GM19023 (cell line): ENCODE measurements around the gene LRP6.
"Not testable (repeated sequence)": the region's sequence is repeated elsewhere in the genome, so short reads cannot be mapped to it uniquely, and the experiment has no call there.

Experiments
- ATAC-seq: cut with Tn5 transposase; IDR thresholded peaks from one replicate; pipeline ENCODE4 v1.9.1; 2021; ENCODE audit warnings: mild to moderate bottlenecking, moderate library complexity; ENCODE audit not compliant: unreplicated experiment

Gene LRP6

DNA sequence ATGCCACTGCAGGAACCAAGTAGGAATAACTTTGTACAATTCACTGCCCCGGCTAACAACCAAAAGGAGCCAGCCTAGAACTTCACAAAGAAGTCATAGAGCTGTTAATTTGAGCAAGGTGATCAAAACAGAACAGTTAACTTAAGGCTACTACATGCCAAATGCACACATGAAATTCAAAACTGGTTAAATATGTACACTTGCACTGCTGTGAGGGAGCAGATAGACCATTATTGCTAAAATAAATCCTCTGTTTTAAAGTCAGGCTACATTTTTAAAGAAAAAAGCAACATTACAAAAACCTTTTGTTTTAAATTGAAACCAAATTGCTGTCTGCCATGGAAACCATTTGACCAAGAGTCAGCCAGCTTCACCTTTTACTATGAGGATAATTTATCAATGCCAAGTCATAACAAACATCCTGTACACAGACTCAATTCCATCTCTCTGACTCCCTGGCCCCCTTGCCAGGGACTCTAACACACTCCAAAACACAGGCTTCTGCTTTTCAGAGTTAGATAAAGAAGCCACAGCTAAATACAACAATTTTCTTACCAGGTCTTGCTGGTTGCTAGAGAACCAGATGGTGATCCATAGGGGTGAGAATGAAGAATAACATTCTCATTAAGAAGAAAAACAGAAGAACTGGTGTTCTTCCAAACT, 84.0 kb downstream of the LRP6 start:
- ATAC-seq, result no peak

DNA sequence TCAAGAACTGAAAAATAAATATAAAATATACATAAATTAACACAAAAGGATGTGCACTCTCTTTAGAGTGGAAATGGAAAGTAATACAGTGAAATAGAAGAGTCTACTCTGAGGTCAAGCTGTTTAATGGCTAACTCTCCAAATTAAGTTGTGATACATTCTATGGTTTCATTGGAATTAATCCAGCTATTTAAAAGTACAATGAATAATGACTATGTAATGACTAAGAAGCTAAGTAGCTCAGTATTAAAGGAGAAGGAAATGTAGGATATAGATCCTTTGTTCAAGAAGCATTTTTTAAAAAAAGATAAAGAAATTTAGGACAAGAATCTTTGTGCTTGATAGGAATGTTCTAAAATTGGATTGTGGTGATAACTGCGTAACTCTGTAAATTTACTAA, 85.3 kb downstream of the LRP6 start:
- no peak for ATAC-seq

DNA sequence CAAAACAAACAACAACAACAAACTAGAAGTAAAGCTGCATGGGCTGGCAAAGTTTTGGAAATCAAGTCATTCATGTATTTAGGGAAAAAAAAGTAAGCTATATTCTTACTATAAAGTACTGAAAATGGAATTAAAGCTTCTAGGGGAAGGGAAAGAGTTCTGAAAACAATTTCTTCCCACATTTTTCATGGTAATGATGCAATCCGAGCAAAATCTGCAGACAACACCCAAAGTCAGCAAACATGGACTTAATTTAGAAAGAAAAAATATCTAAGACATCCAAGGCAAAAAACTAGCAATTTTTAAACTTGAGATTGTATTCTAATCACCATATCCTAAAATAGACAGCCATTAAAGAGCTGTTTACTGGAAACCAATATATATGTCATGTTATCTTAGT, 86.3 kb downstream of the LRP6 start:
- ATAC-seq, result no peak

DNA sequence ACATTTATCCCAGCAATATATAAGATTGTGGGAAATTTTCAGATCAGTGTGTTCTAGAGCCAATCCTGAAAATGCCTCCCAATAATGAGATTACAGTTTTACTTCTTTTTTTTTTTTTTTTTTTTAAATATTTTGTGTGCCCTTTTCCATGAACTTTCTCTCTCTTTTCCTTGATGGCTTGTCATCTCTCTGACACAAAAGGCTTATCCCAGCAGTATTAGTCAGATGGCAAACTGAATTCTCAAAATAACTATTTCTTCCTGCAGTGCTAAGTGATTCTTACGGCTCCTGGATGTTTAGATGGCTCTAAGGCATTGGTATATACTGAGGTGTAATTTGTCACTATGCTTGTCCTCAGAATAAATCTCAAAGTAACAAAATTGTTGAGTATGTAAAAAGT, 86.7 kb downstream of the LRP6 start:
- ATAC-seq, result no peak

DNA sequence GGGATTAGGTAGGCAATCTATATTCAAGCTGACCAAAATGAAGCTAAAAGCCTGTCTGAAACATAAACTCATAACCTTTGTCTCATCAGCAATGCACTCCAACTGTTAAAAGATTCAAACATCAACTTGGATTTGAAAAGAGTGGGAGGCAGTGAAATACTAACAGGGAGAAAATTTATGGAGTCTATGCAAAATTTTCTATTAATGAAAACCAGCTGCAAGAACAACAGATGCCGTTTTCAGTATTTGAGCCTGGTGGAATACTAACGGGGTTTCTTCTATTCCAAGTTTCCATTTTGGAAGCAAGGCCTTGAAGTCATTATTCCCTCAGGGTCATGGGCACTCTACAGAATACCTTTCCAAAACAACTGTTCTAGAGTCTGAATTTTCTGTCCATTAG, 88.3 kb downstream of the LRP6 start:
- no peak for ATAC-seq

DNA sequence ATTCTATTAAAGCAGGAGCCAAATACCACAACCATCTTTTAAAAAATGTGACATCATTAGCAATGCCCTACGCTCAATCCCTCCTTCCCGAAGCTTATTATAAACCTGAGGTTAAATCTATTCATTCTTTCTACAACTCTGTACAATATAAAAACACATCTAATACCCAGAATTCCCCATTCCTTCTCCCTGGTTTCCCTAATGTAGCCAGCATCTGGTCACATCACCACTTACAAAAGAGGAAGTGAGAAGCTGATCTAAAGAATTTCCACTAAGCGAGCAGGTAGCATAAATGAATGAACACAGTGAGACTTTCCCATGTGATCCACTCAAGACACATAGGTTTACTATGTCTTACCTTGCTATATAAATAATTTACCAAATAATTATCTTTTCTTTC, 90.4 kb downstream of the LRP6 start:
- no peak for ATAC-seq

DNA sequence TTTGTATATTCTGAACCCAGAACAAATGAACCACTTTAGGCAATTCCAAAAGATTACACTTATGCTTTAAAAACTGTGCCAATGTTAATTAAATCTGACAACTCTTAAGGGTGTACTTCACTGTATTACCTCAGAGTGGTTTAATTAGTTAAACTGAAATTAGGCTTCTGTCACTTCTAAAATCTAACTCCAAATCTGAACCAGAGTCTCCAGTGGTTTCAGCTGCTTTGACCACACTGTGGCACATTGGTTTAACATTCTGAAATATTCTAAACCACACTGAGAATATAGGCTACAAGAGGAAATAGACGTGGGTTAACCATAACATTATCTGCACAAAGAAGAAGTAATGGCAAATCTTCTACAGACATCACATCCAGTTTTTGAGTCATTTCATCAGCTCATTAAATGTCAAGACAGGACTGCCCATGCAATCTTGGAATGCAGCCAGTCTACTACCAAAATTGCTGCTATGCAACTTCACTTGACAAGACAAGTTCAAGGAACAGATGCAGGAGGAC, 94.8 kb downstream of the LRP6 start:
- ATAC-seq, result no peak

DNA sequence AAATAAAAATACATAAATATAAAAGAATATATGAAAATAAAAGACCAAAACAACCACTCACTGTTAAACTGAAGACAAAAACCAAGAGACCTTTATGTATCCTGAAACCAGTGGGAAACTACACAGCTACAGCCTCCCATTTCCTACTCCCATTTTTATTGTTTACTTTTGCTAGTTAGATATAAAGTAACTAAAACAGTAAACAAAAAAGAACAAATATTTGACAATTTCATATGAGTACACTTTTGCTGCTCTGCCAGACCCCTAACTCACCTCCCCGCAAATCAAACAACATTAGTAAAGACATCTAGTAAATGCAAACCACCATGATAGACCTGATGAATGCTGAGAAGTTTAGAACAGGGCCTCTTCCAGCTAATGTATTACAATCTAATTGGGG, 99.0 kb downstream of the LRP6 start:
- no peak for ATAC-seq

DNA sequence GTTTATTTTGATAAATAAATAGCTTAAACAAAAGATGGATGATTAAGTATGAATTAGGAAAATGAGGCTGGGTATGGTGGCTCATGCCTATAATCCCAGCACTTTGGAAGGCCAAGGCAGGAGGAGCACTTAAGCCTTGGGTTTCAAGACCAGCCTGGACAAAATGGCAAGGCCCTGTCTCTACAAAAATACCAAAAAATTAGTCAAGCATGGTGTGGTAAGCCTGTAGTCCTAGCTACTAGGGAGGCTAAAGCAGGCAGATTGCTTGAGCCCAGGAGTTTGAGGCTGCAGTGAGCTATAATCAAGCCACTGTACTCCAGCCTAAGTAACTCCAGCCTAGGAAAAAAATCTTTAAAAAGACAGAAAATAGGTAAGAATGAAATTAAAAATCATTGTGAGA, 100.1 kb downstream of the LRP6 start:
- ATAC-seq, result no peak

DNA sequence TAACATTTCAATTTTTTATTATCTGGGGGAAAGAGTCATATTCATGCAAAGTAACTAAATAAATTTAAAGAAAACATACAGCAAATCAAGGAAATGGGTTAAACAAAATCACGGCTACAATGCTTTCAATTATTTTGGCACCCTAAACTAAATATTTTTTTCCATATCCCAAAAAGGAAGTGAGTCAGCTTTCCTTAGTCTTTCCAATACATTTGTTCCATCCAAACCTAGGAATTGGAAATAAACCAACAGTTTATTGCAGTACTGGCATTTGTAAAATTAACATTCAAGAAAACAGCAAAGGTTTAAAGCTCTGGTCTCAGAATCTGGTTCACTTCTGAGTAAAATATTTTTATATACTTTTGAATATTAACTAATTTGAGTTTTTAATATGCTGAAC, 106.9 kb downstream of the LRP6 start:
- no peak for ATAC-seq

DNA sequence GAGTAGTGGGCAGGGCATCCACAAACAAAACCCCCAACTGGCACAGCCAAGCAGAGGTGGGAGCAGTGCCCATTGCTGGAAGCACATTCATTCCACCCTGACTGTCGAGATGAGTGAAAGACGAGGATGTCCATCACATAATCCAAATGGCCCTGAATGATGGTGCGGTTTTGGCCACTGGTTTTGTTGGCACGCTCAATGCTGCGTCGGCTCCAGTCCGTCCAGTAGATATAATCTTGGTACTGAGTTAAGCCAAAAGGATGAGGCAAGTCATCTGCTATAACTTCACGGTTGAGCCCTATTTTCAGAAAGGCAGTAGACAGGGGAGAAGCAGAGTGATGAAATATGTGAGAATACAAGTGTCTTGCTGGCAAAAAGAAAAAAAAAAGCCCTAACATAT, 108.0 kb downstream of the LRP6 start:
- ATAC-seq, result no peak

DNA sequence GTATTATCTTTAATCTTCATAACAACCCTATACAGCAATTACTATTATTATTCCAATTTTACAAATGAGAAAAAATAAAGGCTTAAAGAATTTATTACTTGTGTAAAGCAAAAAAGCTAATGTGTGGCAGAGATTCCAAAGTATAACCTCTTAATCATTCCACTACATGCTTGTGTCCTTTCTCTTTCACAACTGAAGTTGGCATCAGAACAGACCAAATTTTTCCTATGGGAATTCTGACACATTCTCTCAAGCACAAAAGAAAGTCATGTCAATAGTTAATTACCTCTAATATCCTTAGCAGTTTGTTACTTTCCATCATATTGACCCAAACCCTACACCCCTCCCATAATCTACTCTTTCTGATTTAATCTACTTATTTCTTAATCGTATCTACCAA, 109.4 kb downstream of the LRP6 start:
- no peak for ATAC-seq

DNA sequence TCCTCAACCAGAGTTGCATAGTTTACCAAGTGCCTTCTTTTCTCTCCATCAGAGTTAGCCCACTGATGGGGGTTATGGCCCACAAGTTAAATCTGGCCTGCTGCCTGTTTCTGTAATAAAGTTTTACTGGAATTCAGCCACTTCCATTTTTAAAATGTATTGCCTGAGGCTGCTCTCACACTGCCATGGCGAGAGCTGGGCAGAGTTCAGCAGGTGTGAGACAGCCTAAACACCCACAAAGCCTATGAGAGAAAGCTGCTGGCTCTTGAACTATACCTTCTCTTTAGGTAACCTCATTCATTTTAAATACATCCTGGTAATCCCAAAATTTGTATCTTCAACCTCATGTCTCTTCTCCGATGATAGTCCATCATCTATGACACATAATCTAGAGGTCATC, 110.0 kb downstream of the LRP6 start:
- no peak for ATAC-seq

DNA sequence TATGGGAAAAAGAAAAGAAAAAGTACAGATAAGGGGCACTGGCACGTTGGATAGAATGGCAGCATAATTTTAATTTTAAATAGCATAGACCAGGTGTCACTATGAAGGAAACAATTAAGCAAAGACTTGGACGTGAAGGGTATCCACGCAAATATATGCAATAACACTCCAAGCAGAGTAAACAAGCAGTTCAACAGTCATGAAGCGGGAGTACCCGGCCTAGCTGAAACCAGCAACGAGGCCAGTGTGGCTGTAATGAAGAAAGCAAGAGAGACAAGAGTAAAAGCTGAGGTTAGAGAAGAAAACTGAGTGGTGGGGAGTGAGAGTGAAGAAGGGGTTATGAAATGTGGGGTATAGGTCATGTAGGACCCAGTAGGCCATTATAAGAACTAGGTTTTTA, 110.7 kb downstream of the LRP6 start:
- no peak for ATAC-seq

DNA sequence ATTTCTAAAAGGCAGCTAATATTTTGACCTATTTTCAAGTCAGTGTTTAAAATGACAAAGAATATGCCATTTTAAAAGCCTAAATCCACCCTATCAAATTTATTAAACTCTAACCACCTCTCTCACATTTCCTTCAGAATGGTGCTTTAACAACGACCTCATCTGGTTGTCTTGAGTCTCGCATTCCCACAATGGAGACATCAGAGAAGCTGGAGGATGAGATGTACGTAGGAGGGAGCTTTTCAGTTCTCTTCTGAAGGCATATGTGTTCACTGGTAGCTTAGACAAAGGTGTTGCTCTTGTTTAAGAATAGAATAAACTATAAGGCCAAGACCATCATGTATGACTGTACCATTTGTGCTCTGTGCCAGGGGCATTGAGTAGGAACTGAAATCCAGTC, 113.2 kb downstream of the LRP6 start:
- no peak for ATAC-seq

DNA sequence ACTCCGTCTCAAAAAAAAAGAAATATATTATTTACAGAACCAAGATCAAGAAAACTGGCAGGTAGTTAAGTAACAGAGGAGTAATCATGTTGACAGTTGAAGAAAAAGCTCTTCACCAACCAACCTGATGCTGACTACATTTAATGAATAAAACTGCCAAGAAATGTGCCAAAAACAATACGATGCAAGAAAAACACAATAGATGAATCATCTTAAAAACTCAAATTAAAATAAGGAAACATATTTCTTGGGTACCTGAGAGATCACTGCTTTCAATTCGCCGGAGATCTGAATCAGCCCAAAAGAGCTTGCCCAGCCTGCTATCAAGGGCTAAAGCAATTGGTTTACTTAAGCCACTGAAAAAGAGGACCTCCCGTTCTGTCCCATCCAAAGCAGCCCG, 119.7 kb downstream of the LRP6 start:
- ATAC-seq, result no peak

DNA sequence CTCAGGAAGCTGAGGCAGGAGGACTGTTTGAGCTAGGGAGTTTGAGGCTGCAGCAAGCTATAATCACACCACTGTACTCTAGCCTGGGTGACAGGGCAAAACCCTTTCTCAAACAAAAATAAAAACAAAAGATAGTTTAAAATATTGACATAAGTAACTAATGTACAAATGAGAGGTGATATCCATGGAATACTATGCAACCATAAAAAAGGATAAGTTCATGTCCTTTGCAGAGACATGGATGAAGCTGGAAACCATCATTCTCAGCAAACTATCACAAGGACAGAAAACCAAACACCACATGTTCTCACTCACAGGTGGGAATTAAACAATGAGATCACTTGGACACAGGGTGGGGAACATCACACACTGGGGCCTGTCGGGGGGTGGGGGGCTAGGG, 122.3 kb downstream of the LRP6 start:
- ATAC-seq, result not testable (repeated sequence)

DNA sequence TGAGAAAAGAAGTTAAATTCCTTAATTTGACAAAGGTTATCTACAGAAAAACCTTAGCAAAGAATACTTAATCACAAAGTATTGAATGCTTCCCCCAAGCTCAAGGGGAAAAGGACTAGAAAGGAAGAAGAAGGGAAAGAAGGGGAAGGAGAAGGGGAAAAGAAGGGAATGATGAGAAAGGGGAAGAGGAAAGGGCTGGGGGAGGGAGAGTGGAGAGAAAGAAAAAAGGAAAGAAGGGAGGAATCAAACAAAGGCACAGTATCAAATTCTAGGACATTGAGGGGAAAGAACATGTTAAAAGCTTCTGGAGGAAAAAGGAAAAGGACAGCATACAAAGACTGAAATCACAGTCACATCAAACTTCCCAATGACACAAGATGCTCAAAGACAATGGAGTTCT, 125.8 kb downstream of the LRP6 start:
- no peak for ATAC-seq

DNA sequence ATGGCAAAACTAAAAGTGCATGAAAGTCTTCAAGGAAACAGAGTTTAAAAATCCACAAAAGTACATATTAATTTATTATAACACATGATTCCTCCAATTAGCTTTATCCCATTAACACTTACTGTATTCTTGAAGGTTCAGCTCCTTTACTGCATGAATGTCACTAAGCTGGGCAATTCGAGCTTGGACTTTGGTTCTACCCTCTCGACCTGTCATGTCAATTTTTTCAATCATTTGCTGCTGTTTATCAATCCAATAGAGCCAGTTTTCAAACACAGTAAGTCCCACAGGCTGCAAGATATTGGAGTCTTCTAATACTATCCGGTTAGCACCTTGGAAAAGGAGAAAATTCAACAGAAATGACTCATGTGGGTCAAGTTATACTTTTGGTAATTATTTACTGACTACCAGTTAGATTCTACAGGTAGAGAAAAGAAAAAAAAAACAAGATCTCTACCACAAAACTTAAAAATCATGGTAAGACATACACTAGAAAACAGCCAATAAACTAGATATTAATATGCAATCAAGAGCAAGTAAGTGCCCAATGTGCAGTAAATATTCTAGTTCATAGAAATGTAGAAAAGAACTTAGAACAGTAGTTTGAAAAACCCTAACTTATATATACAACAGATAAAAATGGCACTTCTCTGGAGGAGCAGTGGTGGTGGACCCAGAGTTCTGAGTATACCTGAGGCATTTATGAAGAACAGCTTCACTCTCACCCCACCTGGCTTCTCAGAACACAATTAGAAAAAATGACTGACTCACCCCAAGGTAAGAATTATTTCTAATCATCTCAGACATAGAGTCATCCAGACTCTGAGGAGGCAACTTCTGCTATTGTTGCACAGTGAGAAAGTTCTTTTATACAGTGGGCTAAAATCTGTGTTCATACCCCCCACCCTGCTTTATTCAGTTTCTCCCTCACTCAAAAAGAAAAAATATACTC, 128.4 kb downstream of the LRP6 start:
- ATAC-seq, result no peak

DNA sequence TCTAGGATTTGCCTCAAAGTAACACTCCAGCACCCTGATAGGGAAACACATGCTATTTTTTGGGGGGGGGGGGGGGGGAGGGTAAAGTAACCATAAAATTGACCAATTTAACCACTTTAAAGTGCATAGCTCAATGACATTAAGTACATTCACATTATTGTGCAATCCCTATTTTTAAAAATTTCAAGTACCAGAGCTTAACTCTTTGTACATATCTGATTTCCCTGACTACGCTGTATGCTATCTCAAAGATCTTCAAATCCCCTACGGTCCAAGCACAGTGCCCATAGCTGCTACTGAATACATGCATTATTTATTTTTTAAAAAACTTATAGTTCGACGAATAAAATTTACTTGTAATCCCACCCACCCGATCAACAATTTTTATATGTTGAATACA, 133.1 kb downstream of the LRP6 start:
- ATAC-seq, result no peak

DNA sequence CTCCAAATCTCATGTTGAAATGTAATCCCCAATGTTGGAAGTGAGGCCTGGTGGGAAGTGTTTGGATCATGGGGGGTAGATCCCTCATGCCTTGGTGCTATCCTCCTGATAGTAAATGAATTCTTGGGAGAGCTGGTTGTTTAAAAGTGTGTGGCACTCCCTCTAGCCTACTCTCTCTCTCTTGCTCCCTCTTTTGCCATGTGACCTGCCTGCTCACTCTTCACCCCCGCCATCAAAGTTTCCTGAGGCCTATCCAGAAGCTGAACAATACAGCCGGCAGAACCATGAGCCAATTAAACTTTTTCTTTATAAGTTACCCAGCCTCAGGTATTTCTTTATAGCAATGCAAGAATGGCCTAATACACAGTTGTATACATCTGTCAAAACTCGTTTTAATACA, 133.6 kb downstream of the LRP6 start:
- ATAC-seq, result no peak

DNA sequence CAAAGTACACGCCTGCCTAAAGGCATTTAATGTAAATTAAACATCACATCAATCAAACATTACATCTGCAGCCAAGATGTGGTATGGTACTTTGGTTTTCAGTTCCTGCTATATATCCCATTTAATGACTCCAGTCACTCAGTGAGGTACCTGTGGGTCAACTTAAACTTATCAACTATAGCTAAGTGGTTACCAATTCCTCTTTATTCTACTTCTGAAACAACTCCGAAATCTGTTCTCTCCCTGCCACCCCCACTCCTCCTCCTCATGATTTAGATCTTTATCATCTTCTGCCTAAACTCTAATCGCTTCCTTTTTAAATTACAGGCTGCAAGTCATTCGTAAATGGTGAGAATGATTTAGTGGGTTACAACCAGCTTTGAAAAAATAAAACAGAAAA, 138.2 kb downstream of the LRP6 start:
- ATAC-seq, result no peak
